K562 (cell line): ENCODE measurements around the gene GNA14. TPM values are rescaled to one million over a fixed set of nuclear protein-coding genes. Genes with fewer than 3 reads are reported as not detected.

ENCODE experiments used
- ATAC-seq: fragments of 200-7000 bp; cut with Tn5 transposase; 3 replicates; pipeline ENCODE4 v1.9.1; 2020; ENCODE audit warnings: moderate library complexity
- BruUV-seq: library from RNA; stranded (reverse); fragments of 400-500 nt; replicated peaks from 2 replicates; lab custom pipeline; 2021; lab: Mats Ljungman, UMichigan
- CTCF ChIA-PET: fragments of 300-600 bp; formaldehyde crosslinking; extraction: SDS; loops from one replicate; lab custom pipeline; 2021; ENCODE audit warnings: low intra/inter-chr PET ratio; lab: Yijun Ruan, JAX
- POLR2A ChIA-PET: fragments of 300-600, 350-650 bp; sonication (Branson Sonifier 250); formaldehyde crosslinking; extraction: SDS; loops from one replicate; lab custom pipeline; 2021; ENCODE audit warnings: antibody characterized with exemption, inconsistent platforms; lab: Yijun Ruan, JAX
- DNase-seq, 4 experiments: peaks; one replicate each; pipeline versions ENCODE4 v3.0.0 to v3.0.0-alpha.2; 2011 to 2018; ENCODE audit warnings: low spot score in 3 of 4, mixed read lengths in 3 of 4; ENCODE audit errors: extremely low read depth in 1 of 4
- FAIRE-seq: peaks from 2 replicates; lab custom pipeline; 2011; peaks lifted over from hg19 to GRCh38; lab: Jason Lieb, UNC
- H2AFZ ChIP-seq: 2 replicates; pipeline ENCODE4 v1.6.0; 2011; ENCODE audit warnings: low read depth, low read length, control low read depth, inconsistent platforms
- H3K27ac ChIP-seq: fragments of 200-600 bp; 3 replicates; pipeline ENCODE4 v1.8.0; 2011; ENCODE audit warnings: low read depth, mild to moderate bottlenecking, control low read depth, inconsistent platforms, low read length, moderate library complexity, mixed read lengths; ENCODE audit errors: extremely low read depth
- H3K27me3 ChIP-seq, 2 experiments: fragments of 300-600 bp in 1 of 2; 2 replicates in 1 of 2; 3 replicates in 1 of 2; pipeline versions ENCODE4 v1.6.0 to v1.8.0; 2011; ENCODE audit warnings: inconsistent platforms in 2 of 2, low read length in 2 of 2, mild to moderate bottlenecking in 1 of 2, mixed read lengths in 1 of 2, moderate library complexity in 1 of 2; ENCODE audit not compliant: control insufficient read depth in 2 of 2, insufficient read depth in 2 of 2
- H3K36me3 ChIP-seq: fragments of 300-600 bp; 3 replicates; pipeline ENCODE4 v1.8.0; 2011; ENCODE audit warnings: mild to moderate bottlenecking, low read length, inconsistent platforms; ENCODE audit not compliant: control insufficient read depth, insufficient read depth
- H3K4me1 ChIP-seq, 2 experiments: fragments of 200-600 bp in 1 of 2; replicated peaks in 1 of 2; 2 replicates in 1 of 2; 3 replicates in 1 of 2; pipeline versions ENCODE4 v1.5.1 to v1.8.0; 2011; ENCODE audit warnings: inconsistent platforms in 2 of 2, low read length in 2 of 2, mild to moderate bottlenecking in 1 of 2, mixed read lengths in 1 of 2, moderate library complexity in 1 of 2; ENCODE audit not compliant: control insufficient read depth in 2 of 2, insufficient read depth in 2 of 2
- H3K4me2 ChIP-seq: 2 replicates; pipeline ENCODE4 v1.6.1; 2011; ENCODE audit warnings: low read length, control low read depth, inconsistent platforms, mixed read lengths; ENCODE audit not compliant: insufficient read depth
- H3K4me3 ChIP-seq: fragments of 200-600 bp; sonication (generic), shearing (Covaris generic); 2 replicates; pipeline ENCODE4 v1.5.1; 2016; ENCODE audit warnings: control low read depth, inconsistent platforms
- H3K79me2 ChIP-seq: fragments of 200-600 bp; 3 replicates; pipeline ENCODE4 v1.8.0; 2011; ENCODE audit warnings: low read length, inconsistent platforms; ENCODE audit not compliant: control insufficient read depth, insufficient read depth
- H3K9ac ChIP-seq, 2 experiments: 2 replicates each; pipeline versions ENCODE4 v1.6.0 to v1.6.1; 2011; ENCODE audit warnings: low read depth in 2 of 2, low read length in 2 of 2, control low read depth in 1 of 2, inconsistent platforms in 1 of 2, mild to moderate bottlenecking in 1 of 2, mixed read lengths in 1 of 2; ENCODE audit not compliant: insufficient read depth in 1 of 2
- H3K9me1 ChIP-seq: one replicate; pipeline ENCODE4 v1.6.0; 2011; ENCODE audit warnings: inconsistent platforms, mild to moderate bottlenecking, low read length, moderate library complexity; ENCODE audit not compliant: control insufficient read depth, insufficient read depth
- H3K9me3 ChIP-seq: replicated peaks from 2 replicates; pipeline ENCODE4 v1.5.1; 2011; ENCODE audit warnings: low read depth, low read length, inconsistent platforms; ENCODE audit not compliant: control insufficient read depth, insufficient read depth
- H4K20me1 ChIP-seq: replicated peaks from 2 replicates; pipeline ENCODE4 v1.6.1; 2011; ENCODE audit warnings: low read length, inconsistent platforms, mixed read lengths; ENCODE audit not compliant: control insufficient read depth, insufficient read depth
- AFF4 ChIP-seq: sonication (generic); formaldehyde crosslinking; IDR thresholded peaks from 2 replicates; pipeline ENCODE4 v1.8.0; 2023; ENCODE audit warnings: mild to moderate bottlenecking, missing genetic modification reagents
- HSF4 ChIP-seq: fragments of 250-450 bp; sonication (Bioruptor Pico); IDR thresholded peaks from 2 replicates; pipeline ENCODE4 v2.1.2; 2022; ENCODE audit warnings: mild to moderate bottlenecking, moderate library complexity, borderline replicate concordance
- MECOM ChIP-seq: fragments of 250-450 bp; sonication (Bioruptor Pico); IDR thresholded peaks from 2 replicates; pipeline ENCODE4 v1.8.0; 2022; ENCODE audit warnings: inconsistent platforms
- SLC30A9 ChIP-seq: fragments of 250-450 bp; sonication (Bioruptor Pico); IDR thresholded peaks from 2 replicates; pipeline ENCODE4 v1.8.0; 2022; ENCODE audit warnings: mild to moderate bottlenecking, moderate library complexity
- SMARCC2 ChIP-seq: fragments of 450-650 bp; IDR thresholded peaks from 2 replicates; pipeline ENCODE4 v1.6.1; 2017; ENCODE audit warnings: antibody characterized with exemption, moderate library complexity, mild to moderate bottlenecking, low read depth
- WGBS: fragments of 100-300 bp; shearing (Covaris generic); methylation state at CpG from one replicate; pipeline ENCODE4 v1.1.6; 2016; ENCODE audit warnings: low coverage, mixed read lengths; ENCODE audit not compliant: insufficient coverage; ENCODE audit errors: missing lambda C conversion rate; 5-methylcytosine and 5-hydroxymethylcytosine counted together
- in situ Hi-C: fragments of 300-500 bp; cut with MboI; formaldehyde crosslinking; loops from 4 replicates; pipeline ENCODE4 v1.15.0; 2018; ENCODE audit warnings: inconsistent platforms, mixed read lengths
- intact Hi-C: fragments of 100-400 bp; cut with micrococcal nuclease; formaldehyde crosslinking; loops from 2 replicates; pipeline ENCODE4 v1.14.2; 2022
- polyA plus RNA-seq, 8 experiments: library from polyadenylated mRNA; depleted of rRNA in 4 of 8; stranded (reverse) in 5 of 8; unstranded in 3 of 8; fragments of >200 nt; fragmentation: Nextera tagmentation in 2 of 8; fragmentation: Illumina TruSeq in 1 of 8; extraction: Ambion mirVana in 2 of 8; extraction: Trizol in 1 of 8; gene quantifications; 2 replicates each; pipeline versions ENCODE4 v1.2.1 to v1.2.3, GENCODE V29; 2011 to 2014; ENCODE audit warnings: inconsistent platforms in 1 of 8, missing spikeins in 1 of 8
- total RNA-seq, 7 experiments: library from RNA; depleted of rRNA in 6 of 7; stranded (reverse); fragments of >200 nt in 6 of 7; fragmentation: Illumina TruSeq in 2 of 7; extraction: Trizol in 2 of 7; gene quantifications; 2 replicates each; pipeline versions ENCODE4 v1.2.1 to v1.2.3, GENCODE V29; 2011 to 2021; ENCODE audit warnings: low replicate concordance in 1 of 7
- TF ChIP-seq, protein P1 (sequence below), 2 experiments: fragments of 450-650 bp in 1 of 2; sonication (generic) in 1 of 2; formaldehyde crosslinking in 1 of 2; IDR thresholded peaks; 2 replicates each; pipeline versions ENCODE4 v1.7.1 to v1.9.0; 2016 to 2022; ENCODE audit warnings: inconsistent platforms in 1 of 2, mild to moderate bottlenecking in 1 of 2, missing genetic modification reagents in 1 of 2

The GNA14 gene
- total and polyA plus RNA-seq, 9 of the 15 experiments (the other 6 are each of a cell fraction or from before 2014, with no cell fraction given) = 0.03 to 0.11 (median 0.03) TPM; not detected in 6

DNA sequence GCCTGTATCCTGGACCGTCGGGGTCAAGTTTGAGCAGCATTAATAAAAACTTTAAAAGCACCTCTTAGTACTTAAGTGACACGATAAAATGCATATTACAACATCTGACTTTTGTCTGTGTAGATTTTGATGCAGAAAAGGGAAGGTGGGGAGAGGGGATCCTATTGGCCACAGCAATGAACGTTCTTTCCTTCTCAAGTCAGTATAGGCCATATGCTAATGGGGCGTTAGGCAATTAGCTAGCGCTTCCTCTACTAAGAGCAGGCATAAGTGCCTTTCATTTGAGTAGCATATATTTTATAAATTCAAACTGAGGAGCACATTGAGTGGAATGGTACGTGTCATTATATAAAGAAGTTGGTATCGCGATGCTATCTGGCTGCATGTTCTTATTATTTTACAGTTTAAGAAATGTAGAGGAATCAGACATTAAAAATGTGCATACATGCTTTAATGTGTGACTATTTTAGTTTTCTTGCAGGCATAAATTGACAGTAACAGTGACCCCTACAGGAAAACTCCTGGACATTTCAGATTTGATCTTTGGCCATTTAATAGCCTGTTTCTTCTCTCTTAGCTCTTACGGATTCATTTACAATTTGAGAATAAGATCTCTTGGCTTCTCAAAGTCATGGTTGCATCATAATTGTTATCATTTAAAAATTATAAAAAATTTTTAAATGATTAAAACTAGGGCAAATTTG, 1.1 kb upstream of the GNA14 start:
- Histone ChIP-seq H3K27ac (no peak overlapping the region), H2AFZ (no peak overlapping the region), H3K4me3 (no peak overlapping the region), H3K9me1 (no peaks in the 10 kb centered on the region), H3K9me3 (no peaks in the 10 kb centered on the region), H3K4me2 (no peak overlapping the region), H3K79me2 (no peaks in the 10 kb centered on the region), H4K20me1 (no peaks in the 10 kb centered on the region), H3K9ac (no peak overlapping the region), H3K36me3 (no peaks in the 10 kb centered on the region), H3K4me1 (peaks cover 0 to 11% of the 10 kb centered on the region in 2 experiments; a peak in 2 of 5 replicates), H3K27me3 (peaks cover 13 to 34% of the 10 kb centered on the region in 2 experiments; a peak in 3 of 5 replicates)
- ATAC-seq (no peak), FAIRE-seq (no peak), DNase-seq (peak in 1 of 4 experiments; percentile 8)
- ChIA-PET POLR2A (no interaction called here), CTCF (no interaction called here)
- intact Hi-C loops (loop anchor here (5.0 kb wide), 1 partner anchor 192 kb away; no protein-coding TSS in a partner anchor), in situ Hi-C loops (no loop called here)
- no TSS peak for BruUV-seq
- 9% methylated on average over 10 of the region's 10 CpGs for WGBS
- TF ChIP-seq SLC30A9 (no peak), AFF4 (CRISPR knock-in tag) (no peak), MECOM (no peak), SMARCC2 (no peak), HSF4 (CRISPR knock-in tag) (no peak)
- TF ChIP-seq, protein P1, sequence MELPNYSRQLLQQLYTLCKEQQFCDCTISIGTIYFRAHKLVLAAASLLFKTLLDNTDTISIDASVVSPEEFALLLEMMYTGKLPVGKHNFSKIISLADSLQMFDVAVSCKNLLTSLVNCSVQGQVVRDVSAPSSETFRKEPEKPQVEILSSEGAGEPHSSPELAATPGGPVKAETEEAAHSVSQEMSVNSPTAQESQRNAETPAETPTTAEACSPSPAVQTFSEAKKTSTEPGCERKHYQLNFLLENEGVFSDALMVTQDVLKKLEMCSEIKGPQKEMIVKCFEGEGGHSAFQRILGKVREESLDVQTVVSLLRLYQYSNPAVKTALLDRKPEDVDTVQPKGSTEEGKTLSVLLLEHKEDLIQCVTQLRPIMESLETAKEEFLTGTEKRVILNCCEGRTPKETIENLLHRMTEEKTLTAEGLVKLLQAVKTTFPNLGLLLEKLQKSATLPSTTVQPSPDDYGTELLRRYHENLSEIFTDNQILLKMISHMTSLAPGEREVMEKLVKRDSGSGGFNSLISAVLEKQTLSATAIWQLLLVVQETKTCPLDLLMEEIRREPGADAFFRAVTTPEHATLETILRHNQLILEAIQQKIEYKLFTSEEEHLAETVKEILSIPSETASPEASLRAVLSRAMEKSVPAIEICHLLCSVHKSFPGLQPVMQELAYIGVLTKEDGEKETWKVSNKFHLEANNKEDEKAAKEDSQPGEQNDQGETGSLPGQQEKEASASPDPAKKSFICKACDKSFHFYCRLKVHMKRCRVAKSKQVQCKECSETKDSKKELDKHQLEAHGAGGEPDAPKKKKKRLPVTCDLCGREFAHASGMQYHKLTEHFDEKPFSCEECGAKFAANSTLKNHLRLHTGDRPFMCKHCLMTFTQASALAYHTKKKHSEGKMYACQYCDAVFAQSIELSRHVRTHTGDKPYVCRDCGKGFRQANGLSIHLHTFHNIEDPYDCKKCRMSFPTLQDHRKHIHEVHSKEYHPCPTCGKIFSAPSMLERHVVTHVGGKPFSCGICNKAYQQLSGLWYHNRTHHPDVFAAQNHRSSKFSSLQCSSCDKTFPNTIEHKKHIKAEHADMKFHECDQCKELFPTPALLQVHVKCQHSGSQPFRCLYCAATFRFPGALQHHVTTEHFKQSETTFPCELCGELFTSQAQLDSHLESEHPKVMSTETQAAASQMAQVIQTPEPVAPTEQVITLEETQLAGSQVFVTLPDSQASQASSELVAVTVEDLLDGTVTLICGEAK (IDR thresholded peaks at IDR 0.05) = no peak
- TF ChIP-seq, protein P1 (CRISPR knock-in tag; IDR thresholded peaks at IDR 0.05) = no peak
